HG02798 (cell line): Measurements from ENCODE around the gene GAP43.

ENCODE experiments used
- ATAC-seq: cut with Tn5 transposase; IDR thresholded peaks from one replicate; pipeline ENCODE4 v1.9.1; 2021; ENCODE audit warnings: mild to moderate bottlenecking; ENCODE audit not compliant: unreplicated experiment, poor library complexity

Gene GAP43

GRCh38 chr3:115659253-115660220 lies 36.2 kb downstream of the GAP43 start:
- peak; percentile 20 for ATAC-seq

- no peak for ATAC-seq
Observed at GRCh38 chr3:115660646-115661337, 37.5 kb downstream of the GAP43 start.

DNA sequence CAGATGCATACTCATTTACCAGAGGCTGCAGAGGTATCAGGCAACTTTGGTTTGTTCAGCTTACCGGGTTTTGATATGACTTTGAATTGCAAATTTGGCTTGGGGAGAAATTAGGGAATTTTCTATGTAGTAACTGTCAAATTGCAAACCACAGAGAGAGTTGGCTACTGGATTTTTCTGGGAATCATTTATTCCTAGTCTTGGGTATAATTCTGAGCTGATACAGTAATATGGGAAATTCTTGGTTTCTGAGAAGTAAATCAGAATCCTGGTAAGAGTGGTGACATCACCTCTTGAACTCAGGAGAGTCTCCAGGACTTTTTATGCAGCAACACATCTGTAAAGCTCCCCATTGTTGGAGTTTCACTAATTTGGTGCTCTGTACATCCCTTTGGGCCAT lies 39.0 kb downstream of the GAP43 start:
- no peak for ATAC-seq

DNA sequence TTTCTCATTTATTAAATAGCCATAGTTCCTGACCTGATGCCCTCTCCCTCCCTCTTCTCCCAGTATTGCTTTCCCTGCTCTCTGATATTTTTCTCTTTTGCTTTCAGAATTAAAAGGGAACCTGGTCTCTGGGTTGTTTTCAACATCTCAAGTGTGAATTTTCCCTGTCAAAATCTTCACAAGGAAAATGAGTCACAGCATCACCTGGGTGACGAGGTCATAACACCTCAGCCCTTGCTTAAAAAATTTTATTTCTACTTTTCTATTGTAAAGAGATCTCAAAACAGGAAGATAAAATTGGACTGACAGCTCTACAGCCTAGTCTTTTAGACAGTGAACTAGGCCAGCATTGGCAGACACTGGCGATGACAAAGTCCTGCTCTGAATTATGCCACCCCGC lies 40.1 kb downstream of the GAP43 start:
- ATAC-seq = no peak

DNA sequence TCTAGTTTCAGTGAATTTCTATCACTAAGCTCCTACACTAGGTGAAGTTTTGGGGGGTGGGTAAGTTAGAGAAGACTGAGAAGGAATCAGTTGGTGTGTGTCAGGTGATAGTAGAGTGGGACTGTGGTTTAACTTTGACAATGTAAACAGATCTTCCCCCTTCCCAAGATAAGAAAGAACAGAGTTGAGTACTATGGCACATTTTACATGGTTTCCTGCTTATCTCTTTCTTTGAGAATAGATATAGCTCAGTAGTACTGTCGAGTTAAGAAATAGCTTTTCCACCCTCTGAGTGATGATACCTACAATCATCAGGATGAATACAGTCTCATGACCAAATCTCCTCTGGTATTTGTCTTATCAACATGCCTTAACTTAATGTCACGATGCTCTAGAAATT lies 42.8 kb downstream of the GAP43 start:
- no peak for ATAC-seq

GRCh38 chr3:115666920-115667737 lies 43.8 kb downstream of the GAP43 start:
- peak; percentile 65 for ATAC-seq

- peak; percentile 26 for ATAC-seq
Observed at GRCh38 chr3:115667738-115668065, 44.4 kb downstream of the GAP43 start.

DNA sequence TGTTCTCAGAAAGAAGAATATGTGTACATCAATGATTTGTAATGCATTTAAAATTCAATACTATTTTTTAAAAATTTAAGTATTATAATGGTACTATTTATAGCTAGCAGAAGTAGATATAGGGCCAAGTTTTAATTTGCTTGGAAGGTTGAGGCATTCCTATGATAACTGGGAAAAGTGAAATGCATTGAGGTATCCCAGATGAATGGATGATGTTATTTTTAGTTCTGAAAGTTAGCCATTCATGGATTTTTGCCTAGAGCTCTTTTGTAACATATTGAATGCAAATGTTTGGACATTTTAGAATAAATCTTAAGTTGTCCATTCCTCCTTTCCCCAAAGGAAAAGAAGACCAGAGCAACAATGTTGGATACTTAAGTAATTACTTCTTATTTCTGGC lies 47.6 kb downstream of the GAP43 start:
- ATAC-seq = no peak

DNA sequence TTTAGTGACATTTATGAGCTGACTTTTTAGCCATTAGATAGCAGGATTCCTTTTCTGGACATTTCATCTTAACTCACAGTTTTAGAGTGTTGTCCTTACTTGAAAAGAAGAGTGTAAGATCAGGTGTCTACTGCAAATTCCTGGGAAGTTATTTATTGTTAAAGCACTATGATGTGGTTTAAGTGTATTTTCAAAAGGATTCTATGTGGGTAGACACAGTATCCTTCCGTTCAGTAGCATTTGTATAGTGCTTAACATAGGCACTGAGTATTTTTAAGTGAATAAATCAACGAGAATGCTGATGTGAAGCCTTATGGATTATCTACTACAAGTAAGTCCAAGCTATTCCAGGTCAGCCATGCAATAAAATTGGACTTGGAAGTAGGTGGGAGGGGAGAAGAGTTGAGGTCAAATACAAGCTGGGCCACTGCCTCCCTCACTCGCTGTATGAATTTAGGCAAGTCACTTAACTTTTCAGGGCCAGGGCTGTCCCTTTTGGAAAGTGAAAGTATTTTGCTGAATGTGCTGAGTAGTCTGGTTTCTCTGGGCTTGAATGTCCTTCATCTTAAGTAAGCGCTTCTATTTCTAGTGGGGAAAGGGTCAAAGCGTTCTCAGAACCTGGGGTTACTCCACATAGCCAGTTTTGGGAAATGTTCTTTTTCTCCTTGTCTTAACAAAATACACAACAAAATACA lies 48.6 kb downstream of the GAP43 start:
- ATAC-seq = no peak

GRCh38 chr3:115673881-115674280 lies 50.6 kb downstream of the GAP43 start:
- no peak for ATAC-seq

- no peak for ATAC-seq
Observed at GRCh38 chr3:115676336-115676735, 53.0 kb downstream of the GAP43 start.

GRCh38 chr3:115680803-115681345 lies 57.6 kb downstream of the GAP43 start:
- no peak for ATAC-seq

- no peak for ATAC-seq
Observed at GRCh38 chr3:115681736-115682135, 58.4 kb downstream of the GAP43 start.

GRCh38 chr3:115683305-115683704 lies 60.0 kb downstream of the GAP43 start:
- ATAC-seq = no peak

DNA sequence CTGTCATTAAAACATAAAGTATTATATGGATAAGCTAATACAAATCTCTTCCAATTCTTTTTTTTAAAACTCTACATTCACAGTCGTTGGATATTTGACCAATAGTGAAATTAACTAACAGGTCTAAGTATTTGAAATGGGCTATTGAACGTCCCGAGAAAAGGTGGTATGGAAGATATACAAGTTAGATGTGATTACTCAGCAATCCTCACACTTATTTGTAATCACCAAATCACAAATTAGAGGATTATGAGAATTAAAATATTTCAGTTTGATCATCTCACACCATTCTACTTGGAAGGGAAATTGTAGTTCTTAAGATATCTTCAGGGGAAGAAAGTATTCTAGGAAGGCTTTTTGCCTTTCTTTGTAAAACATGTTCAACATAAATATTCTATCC lies 60.5 kb downstream of the GAP43 start:
- ATAC-seq = no peak

DNA sequence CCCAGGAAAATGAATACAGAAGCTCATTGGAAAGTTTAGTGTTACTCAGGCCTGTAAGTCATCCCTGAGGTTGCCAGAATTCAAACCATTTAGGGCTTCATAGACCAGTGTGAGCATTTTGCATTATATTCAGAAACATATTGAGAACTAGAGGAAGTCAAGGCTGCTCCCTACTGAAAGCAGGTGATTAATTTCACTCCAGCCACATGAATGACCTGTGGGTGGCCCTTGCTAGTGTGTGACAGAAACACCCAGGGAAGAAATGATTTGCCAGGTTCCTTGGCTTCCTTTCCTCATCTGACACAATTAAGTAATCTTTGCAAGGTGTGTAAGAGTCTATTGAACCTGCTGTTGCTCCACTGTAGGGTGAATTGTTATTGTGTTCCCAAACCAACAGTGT lies 61.8 kb downstream of the GAP43 start:
- peak; percentile 74 for ATAC-seq

- ATAC-seq = no peak
Observed at GRCh38 chr3:115687721-115688120, 64.4 kb downstream of the GAP43 start.

- no peak for ATAC-seq
Observed at GRCh38 chr3:115688418-115688817, 65.1 kb downstream of the GAP43 start.

DNA sequence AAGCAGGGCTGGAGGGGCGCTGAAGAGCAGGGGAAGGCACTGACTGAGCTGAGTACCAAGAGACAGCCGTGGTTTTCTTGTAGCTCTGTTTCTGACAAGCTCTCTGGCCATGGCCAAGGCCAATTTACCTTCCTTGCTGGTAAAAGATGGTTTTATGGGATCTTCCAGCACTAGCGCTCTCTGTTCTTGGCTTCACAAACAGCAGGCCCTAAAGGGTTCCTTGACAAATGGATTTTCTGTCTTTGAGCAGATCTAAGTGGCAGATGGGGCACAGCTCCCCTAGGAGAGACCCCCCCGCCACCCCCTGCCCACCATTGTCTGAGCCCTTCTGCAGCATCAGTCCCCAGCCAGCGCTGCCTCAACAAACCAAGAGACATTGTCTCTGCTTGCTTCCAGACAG lies 66.6 kb downstream of the GAP43 start:
- no peak for ATAC-seq

DNA sequence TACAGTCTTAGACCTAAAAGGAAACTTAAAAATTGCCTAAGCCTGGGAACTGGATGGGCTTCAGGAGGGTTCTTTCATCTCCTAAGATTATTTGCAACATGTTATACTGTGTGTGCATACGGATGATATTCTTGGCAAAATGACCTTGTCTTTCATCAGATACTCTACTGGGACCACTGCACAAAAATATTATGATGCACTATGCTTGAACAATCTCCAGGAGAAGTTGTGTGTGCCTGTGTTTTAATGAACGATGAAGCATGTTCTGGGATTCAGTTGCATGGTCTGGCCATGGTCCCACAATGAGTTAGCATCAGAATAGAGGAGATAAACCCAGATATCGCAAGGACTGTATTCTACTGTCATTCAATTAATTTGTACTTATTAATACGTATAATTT lies 68.7 kb downstream of the GAP43 start:
- no peak for ATAC-seq
